GM20000 (cell line): ENCODE results near the gene ATP13A4.

Experiments
- DNase-seq: peaks from one replicate; pipeline ENCODE4 v3.0.0; 2012; ENCODE audit warnings: low spot score
- CTCF ChIP-seq: IDR thresholded peaks from 2 replicates; pipeline ENCODE4 v1.5.1; 2012; ENCODE audit warnings: mild to moderate bottlenecking, control low read depth; ENCODE audit errors: extremely low read depth, missing control alignments

The ATP13A4 gene

GRCh38 chr3:193496658-193497057, 58.0 kb downstream of the ATP13A4 start:
- TF ChIP-seq CTCF, result no peak
- no peak for DNase-seq

- DNase-seq, result no peak
- TF ChIP-seq CTCF, result no peak
Measured at GRCh38 chr3:193491026-193491425, 63.7 kb downstream of the ATP13A4 start.

- no peak for TF ChIP-seq CTCF
Measured at GRCh38 chr3:193490580-193490979, 64.1 kb downstream of the ATP13A4 start.

GRCh38 chr3:193489949-193490348, 64.7 kb downstream of the ATP13A4 start:
- TF ChIP-seq CTCF, result no peak
- no peak for DNase-seq

More at GRCh38 chr3:193490580-193490979, 64.1 kb downstream of the ATP13A4 start:
- DNase-seq, result no peak

GRCh38 chr3:193488741-193489140, 66.0 kb downstream of the ATP13A4 start:
- TF ChIP-seq CTCF, result no peak
- DNase-seq, result no peak

GRCh38 chr3:193483988-193484539, 70.6 kb downstream of the ATP13A4 start:
- TF ChIP-seq CTCF, result no peak
- DNase-seq, result no peak

GRCh38 chr3:193481436-193481835, 73.3 kb downstream of the ATP13A4 start:
- no peak for TF ChIP-seq CTCF
- DNase-seq, result no peak
